WTC11 (cell line): Measurements from ENCODE around the gene CCDC50. TPM values are rescaled to one million over a fixed set of nuclear protein-coding genes. Genes with fewer than 3 reads are reported as not detected.

Experiments used
- ATAC-seq: fragments of 200-7000 bp; cut with Tn5 transposase; 2 replicates; pipeline ENCODE4 v1.10.0; 2021; ENCODE audit warnings: mild to moderate bottlenecking, moderate library complexity
- CTCF ChIA-PET: fragments of 300-600 bp; sonication (Branson Sonifier 250); formaldehyde crosslinking; loops from one replicate; lab custom pipeline; 2021; ENCODE audit warnings: antibody characterized with exemption; lab: Charles Lee
- POLR2A ChIA-PET: fragments of 350-600 bp; sonication (Branson Sonifier 250); formaldehyde crosslinking; loops from one replicate; lab custom pipeline; 2021; ENCODE audit warnings: antibody characterized with exemption; lab: Charles Lee
- DNase-seq: peaks from one replicate; pipeline ENCODE4 v3.0.0; 2021; ENCODE audit warnings: low spot score
- H3K27ac Mint-ChIP-seq: 2 replicates; pipeline ENCODE4 v1.8.0; 2021; ENCODE audit warnings: mixed read lengths
- H3K27me3 Mint-ChIP-seq: 2 replicates; pipeline ENCODE4 v1.8.0; 2021; ENCODE audit warnings: low read depth, mild to moderate bottlenecking, moderate library complexity, mixed read lengths
- H3K36me3 Mint-ChIP-seq: 2 replicates; pipeline ENCODE4 v1.8.0; 2021; ENCODE audit warnings: mixed read lengths
- H3K4me1 Mint-ChIP-seq: 2 replicates; pipeline ENCODE4 v1.8.0; 2022; ENCODE audit warnings: mixed read lengths
- H3K4me3 Mint-ChIP-seq: 2 replicates; pipeline ENCODE4 v1.8.0; 2021; ENCODE audit warnings: mild to moderate bottlenecking, moderate library complexity, mixed read lengths
- H3K9me3 Mint-ChIP-seq: 2 replicates; pipeline ENCODE4 v1.8.0; 2021; ENCODE audit warnings: mixed read lengths
- ATF1 ChIP-seq: sonication (generic); formaldehyde crosslinking; IDR thresholded peaks from 2 replicates; pipeline ENCODE4 v1.8.1; 2023; ENCODE audit warnings: mild to moderate bottlenecking, moderate library complexity, missing genetic modification reagents
- ESRRA ChIP-seq: sonication (generic); formaldehyde crosslinking; IDR thresholded peaks from 2 replicates; pipeline ENCODE4 v1.8.1; 2022; ENCODE audit warnings: mild to moderate bottlenecking, missing genetic modification reagents, borderline replicate concordance
- ETV6 ChIP-seq: sonication (generic); formaldehyde crosslinking; IDR thresholded peaks from 2 replicates; pipeline ENCODE4 v1.8.1; 2022; ENCODE audit warnings: mild to moderate bottlenecking, missing genetic modification reagents
- FOXP1 ChIP-seq: sonication (generic); formaldehyde crosslinking; IDR thresholded peaks from 2 replicates; pipeline ENCODE4 v1.8.0; 2022; ENCODE audit warnings: missing genetic modification reagents, mild to moderate bottlenecking, moderate library complexity, borderline replicate concordance
- MYBL2 ChIP-seq: sonication (generic); formaldehyde crosslinking; IDR thresholded peaks from 2 replicates; pipeline ENCODE4 v1.8.1; 2023; ENCODE audit warnings: mild to moderate bottlenecking, moderate library complexity, missing genetic modification reagents
- RELA ChIP-seq: sonication (generic); formaldehyde crosslinking; IDR thresholded peaks from 2 replicates; pipeline ENCODE4 v1.8.1; 2022; ENCODE audit warnings: missing genetic modification reagents, mild to moderate bottlenecking, borderline replicate concordance
- SMAD3 ChIP-seq: sonication (generic); formaldehyde crosslinking; IDR thresholded peaks from 2 replicates; pipeline ENCODE4 v1.8.0; 2022; ENCODE audit warnings: missing genetic modification reagents, mild to moderate bottlenecking, borderline replicate concordance
- SOX15 ChIP-seq: fragments of 250-450 bp; sonication (Bioruptor Pico); IDR thresholded peaks from 2 replicates; pipeline ENCODE4 v1.9.0; 2021; ENCODE audit warnings: mild to moderate bottlenecking
- ZNF219 ChIP-seq: sonication (generic); formaldehyde crosslinking; IDR thresholded peaks from 2 replicates; pipeline ENCODE4 v1.8.0; 2023; ENCODE audit warnings: missing genetic modification reagents, mild to moderate bottlenecking, borderline replicate concordance
- ZNF232 ChIP-seq: sonication (generic); formaldehyde crosslinking; IDR thresholded peaks from 2 replicates; pipeline ENCODE4 v1.8.0; 2022; ENCODE audit warnings: mild to moderate bottlenecking, missing genetic modification reagents
- ZNF396 ChIP-seq: fragments of 250-450 bp; sonication (Bioruptor Pico); IDR thresholded peaks from 2 replicates; pipeline ENCODE4 v1.8.0; 2021; ENCODE audit warnings: mild to moderate bottlenecking, moderate library complexity, borderline replicate concordance
- ZNF671 ChIP-seq: fragments of 250-450 bp; sonication (Bioruptor Pico); IDR thresholded peaks from 2 replicates; pipeline ENCODE4 v1.8.0; 2021; ENCODE audit warnings: mild to moderate bottlenecking
- total RNA-seq: library from RNA; stranded (reverse); gene quantifications from 3 replicates; pipeline ENCODE4 v1.2.3, GENCODE V29; 2021
- TF ChIP-seq, protein P1 (sequence below): sonication (generic); formaldehyde crosslinking; IDR thresholded peaks from 2 replicates; pipeline ENCODE4 v1.8.0; 2022; ENCODE audit warnings: mild to moderate bottlenecking, missing genetic modification reagents
- TF ChIP-seq, protein P2 (sequence below): fragments of 250-450 bp; sonication (Bioruptor Pico); IDR thresholded peaks from 2 replicates; pipeline ENCODE4 v1.9.0; 2021; ENCODE audit warnings: moderate library complexity, mild to moderate bottlenecking, inconsistent platforms, borderline replicate concordance
- TF ChIP-seq, protein P3 (sequence below): fragments of 250-450 bp; sonication (Bioruptor Pico); conservative IDR thresholded peaks from 2 replicates; pipeline ENCODE4 v1.9.0; 2021; ENCODE audit warnings: mild to moderate bottlenecking
- TF ChIP-seq, protein P4 (sequence below): sonication (generic); formaldehyde crosslinking; IDR thresholded peaks from 2 replicates; pipeline ENCODE4 v1.8.1; 2023; ENCODE audit warnings: mild to moderate bottlenecking, missing genetic modification reagents
- TF ChIP-seq, protein P5 (sequence below): sonication (generic); formaldehyde crosslinking; IDR thresholded peaks from 2 replicates; pipeline ENCODE4 v1.8.1; 2023; ENCODE audit warnings: mild to moderate bottlenecking, missing genetic modification reagents

CCDC50 gene
- total RNA-seq, 1 experiment from 2014 or later: 33.1 TPM

DNA sequence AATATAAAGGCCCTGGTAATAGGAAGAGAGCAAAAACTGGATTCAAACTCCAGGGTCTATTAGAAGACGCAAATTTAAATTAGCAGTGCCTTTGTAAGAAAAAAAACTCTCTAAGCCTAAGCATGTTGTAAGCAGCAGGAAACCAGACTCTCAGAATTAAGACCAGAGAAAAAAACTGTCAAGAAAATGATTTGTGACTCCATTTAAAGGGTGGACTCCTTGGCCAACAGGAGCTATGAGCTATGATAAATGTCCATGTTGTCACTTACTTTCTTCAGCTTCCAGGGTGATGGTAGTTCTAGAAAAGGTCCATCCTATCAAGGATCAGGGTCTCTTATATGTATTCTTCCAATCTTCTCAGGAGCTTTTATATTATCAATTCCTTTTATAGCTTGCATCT, 34.9 kb upstream of the CCDC50 start (continued):
- TF ChIP-seq, protein P1, sequence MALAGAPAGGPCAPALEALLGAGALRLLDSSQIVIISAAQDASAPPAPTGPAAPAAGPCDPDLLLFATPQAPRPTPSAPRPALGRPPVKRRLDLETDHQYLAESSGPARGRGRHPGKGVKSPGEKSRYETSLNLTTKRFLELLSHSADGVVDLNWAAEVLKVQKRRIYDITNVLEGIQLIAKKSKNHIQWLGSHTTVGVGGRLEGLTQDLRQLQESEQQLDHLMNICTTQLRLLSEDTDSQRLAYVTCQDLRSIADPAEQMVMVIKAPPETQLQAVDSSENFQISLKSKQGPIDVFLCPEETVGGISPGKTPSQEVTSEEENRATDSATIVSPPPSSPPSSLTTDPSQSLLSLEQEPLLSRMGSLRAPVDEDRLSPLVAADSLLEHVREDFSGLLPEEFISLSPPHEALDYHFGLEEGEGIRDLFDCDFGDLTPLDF: no peak
- TF ChIP-seq ZNF396 (CRISPR knock-in tag): no peak
- TF ChIP-seq, protein P2, sequence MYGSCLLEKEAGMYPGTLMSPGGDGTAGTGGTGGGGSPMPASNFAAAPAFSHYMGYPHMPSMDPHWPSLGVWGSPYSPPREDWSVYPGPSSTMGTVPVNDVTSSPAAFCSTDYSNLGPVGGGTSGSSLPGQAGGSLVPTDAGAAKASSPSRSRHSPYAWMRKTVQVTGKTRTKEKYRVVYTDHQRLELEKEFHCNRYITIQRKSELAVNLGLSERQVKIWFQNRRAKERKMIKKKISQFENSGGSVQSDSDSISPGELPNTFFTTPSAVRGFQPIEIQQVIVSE (CRISPR knock-in tag): no peak
- TF ChIP-seq, protein P3, sequence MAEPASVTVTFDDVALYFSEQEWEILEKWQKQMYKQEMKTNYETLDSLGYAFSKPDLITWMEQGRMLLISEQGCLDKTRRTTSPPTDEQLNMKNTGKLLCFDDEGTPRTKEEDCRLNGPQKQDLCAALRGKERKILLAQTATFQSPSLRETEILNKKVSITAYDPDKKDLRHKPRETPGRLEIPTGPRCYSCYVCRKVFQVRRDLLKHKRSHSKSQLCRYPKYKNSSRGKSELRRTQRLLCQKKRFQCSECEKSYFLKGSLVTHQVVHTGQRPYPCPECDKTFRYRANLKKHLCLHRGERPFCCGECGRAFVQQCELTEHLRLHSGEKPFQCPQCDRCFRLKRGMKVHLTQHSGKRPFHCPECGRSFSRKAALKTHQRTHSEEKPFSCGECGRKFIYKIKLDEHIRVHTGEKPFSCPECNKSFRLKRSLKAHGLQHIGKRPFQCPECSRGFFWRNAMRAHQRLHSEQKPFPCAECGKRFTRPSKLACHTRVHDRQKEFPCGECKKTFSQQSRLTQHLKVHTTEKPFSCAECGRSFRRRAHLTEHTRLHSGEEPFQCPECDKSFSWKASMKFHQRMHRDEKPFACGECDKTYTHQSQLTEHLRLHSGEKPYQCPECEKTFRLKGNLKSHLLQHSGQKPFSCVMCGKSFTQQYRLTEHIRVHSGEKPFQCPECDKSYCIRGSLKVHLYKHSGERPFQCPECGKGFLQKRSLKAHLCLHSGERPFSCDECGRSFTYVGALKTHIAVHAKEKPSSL (CRISPR knock-in tag): no peak
- no peak for TF ChIP-seq FOXP1 (CRISPR knock-in tag)
- TF ChIP-seq SMAD3 (CRISPR knock-in tag): no peak
- TF ChIP-seq SOX15 (CRISPR knock-in tag): no peak
- no peak for TF ChIP-seq MYBL2 (CRISPR knock-in tag)

DNA sequence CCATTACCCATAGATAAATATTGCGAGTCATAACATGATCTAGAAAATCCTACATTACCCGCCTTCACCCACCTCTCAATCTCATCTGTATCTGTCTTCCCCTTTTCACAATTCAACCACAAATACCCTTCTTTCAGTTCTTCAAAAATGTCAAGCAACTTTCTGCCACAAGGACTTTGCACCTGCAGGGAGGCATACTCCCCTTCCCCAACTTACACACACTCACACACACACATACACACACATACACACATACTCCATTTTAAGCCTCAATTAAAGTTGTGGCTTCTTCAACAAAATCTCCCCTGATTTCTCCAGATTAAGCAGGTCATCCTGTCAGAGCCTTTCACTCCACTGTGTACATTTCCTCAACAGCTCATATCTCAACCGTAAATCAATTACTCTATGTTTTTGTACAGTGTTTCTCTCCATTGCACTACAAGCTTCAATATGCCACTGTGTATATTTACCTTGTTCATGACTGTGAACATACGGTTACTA, 33.1 kb upstream of the CCDC50 start:
- H3K4me1 Mint-ChIP-seq: peaks cover 12% of the 10 kb centered on the region
- no peak overlapping the region for H3K4me3 Mint-ChIP-seq
- H3K27me3 Mint-ChIP-seq: no peaks in the 10 kb centered on the region
- ATAC-seq: no peak
- TF ChIP-seq RELA (CRISPR knock-in tag) (no peak), ATF1 (CRISPR knock-in tag) (no peak), ESRRA (CRISPR knock-in tag) (no peak), ETV6 (no peak)
- TF ChIP-seq, protein P4, sequence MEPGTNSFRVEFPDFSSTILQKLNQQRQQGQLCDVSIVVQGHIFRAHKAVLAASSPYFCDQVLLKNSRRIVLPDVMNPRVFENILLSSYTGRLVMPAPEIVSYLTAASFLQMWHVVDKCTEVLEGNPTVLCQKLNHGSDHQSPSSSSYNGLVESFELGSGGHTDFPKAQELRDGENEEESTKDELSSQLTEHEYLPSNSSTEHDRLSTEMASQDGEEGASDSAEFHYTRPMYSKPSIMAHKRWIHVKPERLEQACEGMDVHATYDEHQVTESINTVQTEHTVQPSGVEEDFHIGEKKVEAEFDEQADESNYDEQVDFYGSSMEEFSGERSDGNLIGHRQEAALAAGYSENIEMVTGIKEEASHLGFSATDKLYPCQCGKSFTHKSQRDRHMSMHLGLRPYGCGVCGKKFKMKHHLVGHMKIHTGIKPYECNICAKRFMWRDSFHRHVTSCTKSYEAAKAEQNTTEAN: no peak
- CTCF ChIA-PET: no interaction called here
- H3K9me3 Mint-ChIP-seq: no peaks in the 10 kb centered on the region
- no peak overlapping the region for H3K27ac Mint-ChIP-seq
- POLR2A ChIA-PET: no interaction called here
- no peaks in the 10 kb centered on the region for H3K36me3 Mint-ChIP-seq
- DNase-seq: no peak

DNA sequence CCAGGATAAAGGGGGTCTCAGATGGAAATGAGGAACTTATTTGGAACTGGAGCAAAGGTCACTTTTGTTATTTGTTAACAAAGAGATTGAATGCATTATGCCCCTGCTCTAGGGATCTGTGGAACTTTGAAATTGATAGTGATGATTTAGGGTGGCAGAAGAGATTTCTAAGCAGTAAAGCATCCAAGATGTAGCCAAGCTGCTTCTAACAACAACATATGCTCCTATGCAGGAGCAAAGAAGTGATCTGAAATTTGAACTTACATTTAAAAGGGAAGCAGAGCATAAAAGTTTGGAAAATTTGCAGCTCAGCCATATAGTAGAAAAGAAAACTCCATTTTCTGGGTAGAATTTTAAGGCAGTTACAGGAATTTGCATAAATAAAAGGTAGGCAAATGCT, 30.3 kb upstream of the CCDC50 start:
- H3K9me3 Mint-ChIP-seq: no peaks in the 10 kb centered on the region
- no peaks in the 10 kb centered on the region for H3K36me3 Mint-ChIP-seq
- ChIA-PET POLR2A (no interaction called here), CTCF (no interaction called here)
- ATAC-seq (no peak), DNase-seq (no peak)
- TF ChIP-seq ZNF219 (no peak), ZNF232 (CRISPR knock-in tag) (no peak), ZNF671 (CRISPR knock-in tag) (no peak)
- TF ChIP-seq, protein P5, sequence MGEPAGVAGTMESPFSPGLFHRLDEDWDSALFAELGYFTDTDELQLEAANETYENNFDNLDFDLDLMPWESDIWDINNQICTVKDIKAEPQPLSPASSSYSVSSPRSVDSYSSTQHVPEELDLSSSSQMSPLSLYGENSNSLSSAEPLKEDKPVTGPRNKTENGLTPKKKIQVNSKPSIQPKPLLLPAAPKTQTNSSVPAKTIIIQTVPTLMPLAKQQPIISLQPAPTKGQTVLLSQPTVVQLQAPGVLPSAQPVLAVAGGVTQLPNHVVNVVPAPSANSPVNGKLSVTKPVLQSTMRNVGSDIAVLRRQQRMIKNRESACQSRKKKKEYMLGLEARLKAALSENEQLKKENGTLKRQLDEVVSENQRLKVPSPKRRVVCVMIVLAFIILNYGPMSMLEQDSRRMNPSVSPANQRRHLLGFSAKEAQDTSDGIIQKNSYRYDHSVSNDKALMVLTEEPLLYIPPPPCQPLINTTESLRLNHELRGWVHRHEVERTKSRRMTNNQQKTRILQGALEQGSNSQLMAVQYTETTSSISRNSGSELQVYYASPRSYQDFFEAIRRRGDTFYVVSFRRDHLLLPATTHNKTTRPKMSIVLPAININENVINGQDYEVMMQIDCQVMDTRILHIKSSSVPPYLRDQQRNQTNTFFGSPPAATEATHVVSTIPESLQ (CRISPR knock-in tag): no peak
- TF ChIP-seq, protein P4: no peak
- peaks cover 29% of the 10 kb centered on the region for H3K4me1 Mint-ChIP-seq
- no peaks in the 10 kb centered on the region for H3K27me3 Mint-ChIP-seq
- no peak overlapping the region for H3K27ac Mint-ChIP-seq
- no peak overlapping the region for H3K4me3 Mint-ChIP-seq
